HEK293T (cell line): Measurements from ENCODE around the gene RNF19B.

ENCODE experiments used
- ARNT ChIP-seq: fragments of 450-650 bp; IDR thresholded peaks from 2 replicates; pipeline ENCODE4 v1.6.1; 2017; ENCODE audit warnings: mild to moderate bottlenecking
- BHLHE40 ChIP-seq: fragments of 450-650 bp; IDR thresholded peaks from 2 replicates; pipeline ENCODE4 v1.6.1; 2016; ENCODE audit warnings: mild to moderate bottlenecking, moderate library complexity, borderline replicate concordance
- ELF4 ChIP-seq: fragments of 450-650 bp; IDR thresholded peaks from 2 replicates; pipeline ENCODE4 v1.6.1; 2017; ENCODE audit warnings: antibody characterized with exemption
- FOXK2 ChIP-seq: fragments of 450-650 bp; IDR thresholded peaks from 2 replicates; pipeline ENCODE4 v1.6.1; 2016; ENCODE audit warnings: mild to moderate bottlenecking
- FOXM1 ChIP-seq: fragments of 450-650 bp; IDR thresholded peaks from 2 replicates; pipeline ENCODE4 v1.6.1; 2017; ENCODE audit warnings: mild to moderate bottlenecking, borderline replicate concordance
- SUZ12 ChIP-seq: fragments of 450-650 bp; IDR thresholded peaks from 2 replicates; pipeline ENCODE4 v1.6.1; 2016; ENCODE audit warnings: mild to moderate bottlenecking

DNA sequence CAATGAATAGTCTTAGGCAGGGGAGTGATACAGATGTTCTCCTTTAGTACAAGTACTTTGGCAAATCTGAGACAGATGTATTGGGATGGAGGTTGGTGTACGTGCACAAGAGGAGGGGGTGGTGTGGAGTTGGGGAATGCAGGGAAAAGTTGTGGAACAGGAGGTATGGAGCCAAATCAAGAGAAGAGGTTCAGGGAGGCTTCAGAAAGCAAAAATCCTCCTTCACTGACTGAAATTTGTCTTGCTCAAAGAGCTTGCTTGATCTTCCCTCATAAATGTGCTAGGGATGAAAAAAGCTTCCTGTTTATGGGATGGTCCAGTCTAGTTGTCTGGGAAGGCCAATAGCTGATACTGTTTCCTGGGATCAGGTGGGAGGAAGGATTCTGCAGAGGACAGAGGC lies 5.8 kb downstream of the RNF19B start:
- no peak for TF ChIP-seq FOXM1
- no peak for TF ChIP-seq SUZ12
- TF ChIP-seq ELF4, result no peak
- TF ChIP-seq ARNT, result no peak
- TF ChIP-seq FOXK2, result no peak
- no peak for TF ChIP-seq BHLHE40
